Stimulated activated CD8-positive, alpha-beta memory T cell treated with anti-CD3 and anti-CD28 coated beads, Interleukin-7, amount 100 ng/mL, for 4 hours (primary cell): Measurements from ENCODE around the gene KCNQ1.

Source experiments
- DNase-seq, 2 donors: peaks; one replicate each; pipeline ENCODE4 v3.0.0-alpha.2; 2020; ENCODE audit warnings: low read depth in 2 of 2

Gene KCNQ1

DNA sequence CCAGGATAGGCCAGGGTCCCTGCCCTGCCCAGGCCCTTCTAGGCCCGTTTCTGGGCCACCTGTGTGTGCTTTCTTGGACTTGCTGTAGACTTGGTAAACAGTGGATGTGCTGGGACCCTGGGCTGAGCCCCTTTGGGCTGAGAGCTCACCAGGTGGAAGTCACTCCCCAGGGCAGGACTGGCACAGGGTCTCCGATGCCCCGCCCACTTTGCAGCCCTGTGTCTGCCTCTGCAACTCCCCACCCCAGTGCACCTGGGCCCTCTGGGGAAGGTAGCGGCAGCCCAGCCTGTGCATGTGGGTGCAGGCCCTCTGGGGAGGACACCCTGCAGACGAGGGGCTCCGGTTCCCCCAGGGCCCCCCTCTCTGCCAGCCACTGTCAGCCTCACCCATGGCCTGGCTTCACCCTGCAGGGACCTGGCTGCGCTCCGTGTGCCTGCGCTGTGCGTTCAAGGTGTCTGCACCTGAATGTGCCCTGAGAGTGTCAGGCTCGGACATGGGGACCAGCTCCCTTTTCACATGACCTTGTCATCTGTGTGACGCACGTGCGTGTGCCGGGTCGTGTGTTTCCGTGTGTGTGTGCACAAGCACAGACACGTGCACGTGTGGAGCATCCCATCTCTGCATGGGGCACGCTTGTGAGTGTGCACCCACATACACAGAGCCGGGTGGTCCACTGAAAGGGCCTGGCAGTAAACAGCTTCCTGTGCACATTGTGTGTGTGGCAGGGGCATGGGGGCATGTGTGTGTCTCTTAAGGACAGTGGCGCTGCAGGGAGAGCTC lies 136.5 kb downstream of the KCNQ1 start:
- DNase-seq: no peak

DNA sequence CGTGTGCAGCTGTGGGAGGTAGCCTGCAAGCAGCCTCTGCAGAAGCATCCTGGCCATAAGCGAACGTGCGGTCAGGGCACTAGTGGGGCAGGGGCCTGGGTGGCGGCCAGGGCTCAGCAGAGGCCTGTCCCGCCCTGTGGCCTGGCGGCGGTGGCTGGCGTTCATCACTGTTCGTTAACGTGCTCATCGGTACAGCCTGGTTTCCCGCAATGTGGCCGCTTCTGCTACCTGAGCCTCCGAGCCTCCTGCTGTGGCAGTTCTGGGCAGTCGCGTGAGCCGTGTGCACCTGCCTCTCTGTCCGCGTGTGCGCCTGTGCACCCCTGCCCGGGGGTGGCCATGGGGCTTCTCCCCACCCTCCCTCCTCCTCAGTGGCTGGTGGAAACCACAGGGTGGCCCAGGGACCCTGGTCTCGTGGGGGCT lies 137.1 kb downstream of the KCNQ1 start:
- DNase-seq: no peak

DNA sequence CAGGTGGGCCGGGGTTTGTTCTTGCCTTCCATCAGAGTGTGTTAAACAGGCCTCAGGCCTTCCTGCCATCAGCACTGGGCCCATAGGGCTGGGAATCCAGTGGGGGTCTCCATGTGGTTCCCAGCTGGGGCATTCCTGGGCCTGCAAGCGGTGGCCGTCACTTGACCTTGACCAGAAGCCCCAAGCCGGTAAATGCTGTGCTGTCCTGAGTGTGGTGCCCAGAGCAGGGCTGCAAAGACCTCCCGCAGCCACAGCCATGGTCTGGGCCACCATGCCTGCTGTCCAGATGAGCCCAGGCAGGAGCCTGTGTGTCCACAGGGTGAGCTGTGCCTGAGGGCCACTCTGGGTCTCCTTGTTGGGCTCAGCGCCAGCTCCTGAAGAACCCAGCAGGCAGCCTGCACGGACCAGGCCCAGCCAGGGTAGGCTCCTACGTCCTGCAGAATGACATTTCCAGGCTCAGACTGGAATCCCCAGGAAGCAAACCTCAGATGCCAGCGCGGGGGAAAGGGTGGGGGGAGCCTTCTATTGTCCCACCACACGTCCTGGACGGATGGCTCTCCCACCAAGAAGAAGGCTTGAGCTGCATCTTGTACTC lies 137.6 kb downstream of the KCNQ1 start:
- DNase-seq: no peak

DNA sequence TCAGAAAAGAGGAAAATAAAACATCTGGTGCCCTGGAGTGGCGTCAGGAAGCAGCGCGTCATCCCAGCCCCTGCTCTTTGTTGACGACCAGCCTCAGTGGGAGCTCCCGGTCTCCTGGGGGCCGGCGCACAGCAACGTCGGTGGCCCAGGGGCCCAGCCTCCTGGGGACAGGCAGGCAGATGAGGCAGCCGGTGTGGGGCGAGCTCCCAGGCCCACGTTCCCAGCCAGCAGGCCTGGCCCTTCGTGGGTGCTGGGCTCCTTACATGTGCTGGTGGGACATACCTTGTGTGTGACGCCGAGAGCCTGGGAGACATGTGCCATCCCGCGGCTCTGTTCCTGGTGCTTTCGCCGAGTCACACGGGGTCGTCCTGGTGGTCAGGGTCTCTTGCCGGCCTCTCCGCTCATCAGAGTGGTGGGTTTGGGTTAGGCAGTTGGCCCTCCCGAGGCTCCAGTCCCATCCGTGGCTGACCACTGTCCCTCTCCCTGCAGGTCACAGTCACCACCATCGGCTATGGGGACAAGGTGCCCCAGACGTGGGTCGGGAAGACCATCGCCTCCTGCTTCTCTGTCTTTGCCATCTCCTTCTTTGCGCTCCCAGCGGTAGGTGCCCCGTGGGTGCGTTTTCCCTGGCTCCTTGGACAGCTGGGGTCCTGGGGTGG lies 138.3 kb downstream of the KCNQ1 start:
- DNase-seq: no peak

DNA sequence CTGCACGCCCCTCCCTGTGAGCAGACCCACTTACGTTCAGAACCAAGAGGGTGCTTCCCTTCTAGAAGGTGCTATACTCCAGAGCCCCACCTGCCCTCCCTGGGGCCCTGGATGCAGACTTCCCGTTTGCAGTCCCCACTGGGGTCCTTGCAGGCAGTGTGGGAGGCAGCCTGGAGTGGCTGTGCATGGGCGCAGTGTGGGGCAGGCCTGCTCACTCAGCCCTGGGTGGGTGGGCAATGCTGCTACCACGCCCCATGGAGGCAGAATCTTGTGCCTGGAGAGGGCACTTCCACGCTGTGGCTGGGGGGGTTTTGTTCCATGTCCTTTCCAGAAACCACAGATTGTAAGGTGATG lies 138.8 kb downstream of the KCNQ1 start:
- DNase-seq: no peak

DNA sequence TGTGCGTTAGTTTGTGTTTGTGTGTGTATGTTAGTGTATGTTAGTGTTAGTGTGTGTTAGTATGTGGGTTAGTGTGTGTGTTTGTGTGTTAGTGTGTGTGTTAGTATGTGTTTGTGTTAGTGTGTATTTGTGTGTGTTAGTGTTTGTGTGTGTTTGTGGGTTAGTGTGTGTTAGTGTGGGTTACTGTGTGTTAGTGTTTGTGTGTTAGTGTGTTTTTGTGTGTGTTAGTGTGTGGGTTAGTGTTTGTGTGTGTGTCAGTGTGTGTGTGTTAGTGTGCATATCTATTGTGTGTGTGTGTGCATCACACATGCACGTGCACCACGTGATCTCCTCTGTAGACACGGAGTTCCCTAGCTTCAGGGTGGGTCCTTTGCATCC lies 139.6 kb downstream of the KCNQ1 start:
- DNase-seq: no peak

DNA sequence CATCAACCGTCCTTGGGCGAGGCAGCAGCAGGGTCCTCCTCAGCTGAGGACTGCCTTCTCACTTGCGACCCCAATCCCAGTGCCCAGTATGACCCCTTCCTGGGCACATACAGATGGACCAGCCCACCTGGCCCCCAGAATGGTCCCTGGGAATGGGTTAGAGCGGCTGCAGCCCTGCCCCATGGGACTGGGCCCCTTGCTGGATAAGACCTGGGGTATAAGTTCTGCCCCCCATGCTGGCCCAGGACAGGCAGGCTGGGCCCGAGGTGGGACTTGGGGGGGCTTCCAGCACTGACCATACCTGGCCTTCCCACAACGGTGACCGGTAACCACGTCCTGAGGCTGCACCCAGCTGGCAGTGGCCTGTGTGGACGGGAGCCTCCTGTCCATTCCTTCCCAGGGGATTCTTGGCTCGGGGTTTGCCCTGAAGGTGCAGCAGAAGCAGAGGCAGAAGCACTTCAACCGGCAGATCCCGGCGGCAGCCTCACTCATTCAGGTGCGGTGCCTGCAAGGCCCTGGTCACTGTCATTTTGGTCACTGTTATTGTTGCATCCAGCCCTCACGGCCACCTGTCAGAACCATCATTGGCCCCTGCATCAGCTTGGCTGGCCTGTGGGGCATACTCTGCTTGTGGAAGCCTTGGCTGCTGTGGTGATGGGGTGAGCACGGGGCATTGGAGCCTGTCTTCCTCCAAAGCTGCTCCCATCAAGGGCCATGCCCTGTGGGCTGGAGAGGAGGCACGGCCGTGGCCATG lies 140.2 kb downstream of the KCNQ1 start:
- no peak for DNase-seq

DNA sequence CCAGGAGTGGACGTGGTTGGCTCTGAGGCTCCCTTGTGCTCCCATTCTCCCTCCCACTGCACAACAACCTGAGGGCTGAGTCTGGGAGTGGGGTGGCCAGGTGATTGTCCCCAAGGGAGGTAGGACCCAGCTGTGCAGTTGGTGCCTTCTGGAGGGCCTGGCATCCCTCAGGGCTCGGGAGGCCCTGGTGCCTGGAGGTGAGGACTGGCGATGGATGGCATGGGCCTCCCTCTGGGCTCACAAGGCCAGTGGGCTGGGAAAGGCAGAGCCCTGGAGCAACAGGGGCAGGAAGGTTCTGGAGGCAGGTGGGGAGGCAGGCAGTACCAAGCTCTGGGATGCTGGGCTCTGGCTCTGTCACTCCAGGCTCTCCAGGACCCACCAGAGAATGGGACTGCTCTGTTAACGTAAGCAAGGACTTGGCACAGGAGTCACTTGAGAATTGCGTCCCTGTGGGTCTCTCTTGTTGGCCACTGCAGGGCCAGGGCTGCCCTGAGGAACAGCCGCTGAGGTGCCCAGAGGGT lies 140.8 kb downstream of the KCNQ1 start:
- DNase-seq: no peak

DNA sequence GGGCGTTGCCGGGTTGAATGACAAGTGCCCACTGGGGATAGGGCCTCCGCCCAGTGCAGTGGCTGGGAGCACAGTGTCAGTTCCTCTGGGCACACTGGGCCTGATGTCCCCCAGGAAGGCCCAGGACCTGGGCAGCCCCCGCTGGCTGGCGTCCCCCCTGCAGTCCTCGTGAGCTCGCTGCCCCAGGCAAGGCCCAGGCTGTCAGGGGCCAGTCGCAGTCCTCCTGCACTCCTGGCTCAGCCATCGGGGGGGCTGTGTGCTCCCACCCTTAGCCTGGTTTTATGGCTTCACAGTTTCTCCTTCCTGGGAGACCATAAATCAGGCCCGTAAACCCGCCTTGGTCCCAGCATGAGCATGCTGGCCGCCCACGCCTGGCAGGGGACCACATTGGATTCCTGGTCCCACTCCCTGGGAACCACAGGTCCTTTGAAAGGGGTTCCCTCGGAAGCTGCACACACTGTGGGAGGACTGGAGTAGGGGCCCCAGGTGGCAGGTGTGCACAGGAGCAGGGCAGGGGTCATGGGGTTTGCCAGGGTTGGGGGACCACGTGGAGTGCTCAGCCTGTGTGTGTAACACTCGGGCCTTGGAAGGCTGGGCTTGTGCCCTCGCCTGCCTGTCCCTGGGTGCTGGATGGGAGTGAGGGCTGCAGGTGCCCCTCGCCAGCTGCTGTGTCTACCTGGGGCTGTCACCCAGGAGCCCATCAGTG lies 141.4 kb downstream of the KCNQ1 start:
- DNase-seq: no peak

DNA sequence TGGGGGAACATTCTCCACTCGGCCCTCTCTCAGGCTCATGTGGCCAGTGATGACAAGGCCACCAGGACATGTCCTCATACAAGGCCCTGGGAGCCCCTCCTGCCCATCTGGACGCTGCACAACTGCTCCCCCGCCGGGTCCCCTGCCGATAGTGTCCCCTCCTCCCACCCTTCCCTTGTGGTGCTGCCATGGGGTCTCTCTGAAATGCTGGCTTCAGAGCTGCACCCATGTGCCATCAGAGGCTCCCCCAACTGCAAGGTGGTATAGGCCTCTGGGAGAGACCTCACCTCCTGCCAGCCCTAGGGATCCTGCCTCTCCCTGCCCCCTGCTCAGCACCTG lies 142.0 kb downstream of the KCNQ1 start:
- no peak for DNase-seq

DNA sequence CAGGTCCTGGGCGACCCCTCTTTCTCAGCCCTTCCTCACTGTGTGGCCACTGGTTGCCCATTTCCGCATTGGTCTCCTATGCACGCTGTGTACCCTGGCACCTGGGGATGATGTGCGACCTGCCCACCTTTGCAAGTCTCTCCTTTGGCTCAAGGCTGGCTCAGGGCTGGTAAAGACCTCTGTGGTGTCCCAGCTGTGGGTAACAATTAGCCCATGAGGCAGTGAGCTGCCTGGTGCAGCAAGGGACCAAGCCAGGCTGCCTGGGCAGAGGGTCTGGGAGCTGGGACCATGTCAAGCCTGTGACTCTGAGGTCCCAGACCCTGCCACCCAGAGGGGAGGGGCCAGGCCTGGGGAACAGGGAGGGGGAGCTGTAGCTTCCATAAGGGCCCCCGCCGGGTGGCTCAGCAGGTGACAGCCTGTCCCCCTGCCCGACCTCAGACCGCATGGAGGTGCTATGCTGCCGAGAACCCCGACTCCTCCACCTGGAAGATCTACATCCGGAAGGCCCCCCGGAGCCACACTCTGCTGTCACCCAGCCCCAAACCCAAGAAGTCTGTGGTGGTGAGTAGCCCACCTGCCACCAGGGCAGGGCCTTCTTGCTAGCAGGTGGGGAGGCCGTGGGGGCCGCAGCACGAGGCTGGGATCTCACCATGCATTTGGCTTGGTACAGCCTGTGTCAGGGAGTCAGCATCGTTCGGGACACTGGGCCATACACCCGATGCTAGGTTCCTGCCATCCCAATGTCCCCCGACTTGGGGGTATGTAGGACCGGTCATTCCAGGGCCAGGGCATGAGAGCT lies 142.5 kb downstream of the KCNQ1 start:
- no peak for DNase-seq

DNA sequence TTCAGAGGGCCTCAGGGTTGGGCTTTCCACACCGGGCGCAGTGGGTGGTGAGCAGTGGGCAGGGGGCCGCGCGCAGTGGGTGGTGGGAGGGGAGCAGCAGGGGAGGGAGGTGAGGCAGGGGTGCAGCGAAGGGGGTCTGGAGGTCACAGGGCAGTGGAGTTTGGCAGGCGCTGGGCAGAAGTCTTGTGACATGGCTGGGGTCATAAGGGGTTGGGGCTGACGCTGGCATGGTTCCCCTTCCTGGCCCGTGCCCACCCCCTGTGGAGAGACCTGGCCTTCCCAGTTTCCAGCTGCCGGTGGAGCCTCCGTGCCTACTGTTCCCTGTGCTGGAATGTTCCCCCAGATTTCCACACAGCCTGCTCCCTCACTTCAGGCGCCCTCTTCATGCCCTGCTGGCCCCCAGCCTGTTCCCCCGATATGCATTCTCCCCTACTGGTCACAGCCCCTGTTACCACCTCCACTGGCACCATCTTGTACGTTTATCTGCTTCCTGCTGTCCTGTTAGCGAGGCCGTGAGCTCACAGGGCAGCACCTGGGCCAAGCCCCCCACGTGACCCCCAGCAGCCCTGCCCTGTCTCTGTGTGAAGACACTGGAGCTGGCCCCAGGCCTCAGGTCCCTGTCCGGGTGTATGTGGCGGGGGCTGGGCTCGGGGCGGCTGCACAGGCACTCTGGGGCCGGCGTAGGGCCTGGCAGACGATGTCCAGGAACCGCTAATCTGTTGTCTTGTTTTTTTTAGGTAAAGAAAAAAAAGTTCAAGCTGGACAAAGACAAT lies 143.4 kb downstream of the KCNQ1 start:
- DNase-seq: no peak

DNA sequence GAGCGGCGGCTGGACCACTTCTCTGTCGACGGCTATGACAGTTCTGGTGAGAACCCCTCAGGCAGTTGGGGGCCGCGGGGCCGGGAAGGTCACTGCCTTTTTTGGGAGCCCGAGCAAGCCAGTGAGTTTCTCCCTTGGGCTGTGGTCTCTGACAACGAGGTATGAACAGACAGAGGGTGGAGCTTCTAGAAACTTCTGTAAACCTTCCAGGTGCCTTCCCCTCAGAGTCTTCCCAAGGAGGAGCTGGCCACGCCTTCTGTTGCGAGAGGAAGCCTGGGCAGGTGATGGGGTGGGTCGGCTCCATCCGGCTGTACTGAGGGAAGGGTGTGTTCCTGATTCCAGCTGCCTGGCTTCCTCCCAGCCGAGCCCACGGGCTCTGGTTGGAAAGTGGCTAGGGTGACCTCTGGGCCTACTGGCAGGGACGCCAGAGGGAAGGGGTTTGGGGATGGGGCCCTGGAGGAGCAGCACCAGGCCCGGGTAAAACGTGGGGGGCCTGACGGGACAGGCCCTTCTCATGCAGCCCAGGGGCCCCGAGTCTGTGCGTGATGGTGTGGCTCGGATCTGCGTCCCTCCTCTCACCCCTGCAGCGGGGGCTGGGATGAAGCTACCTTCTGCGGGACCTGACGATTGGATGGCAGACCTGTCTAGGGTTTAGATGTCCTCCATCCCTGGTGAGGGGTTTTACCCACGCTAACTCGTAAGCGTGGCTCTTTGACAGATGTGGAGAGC lies 144.2 kb downstream of the KCNQ1 start:
- no peak for DNase-seq

DNA sequence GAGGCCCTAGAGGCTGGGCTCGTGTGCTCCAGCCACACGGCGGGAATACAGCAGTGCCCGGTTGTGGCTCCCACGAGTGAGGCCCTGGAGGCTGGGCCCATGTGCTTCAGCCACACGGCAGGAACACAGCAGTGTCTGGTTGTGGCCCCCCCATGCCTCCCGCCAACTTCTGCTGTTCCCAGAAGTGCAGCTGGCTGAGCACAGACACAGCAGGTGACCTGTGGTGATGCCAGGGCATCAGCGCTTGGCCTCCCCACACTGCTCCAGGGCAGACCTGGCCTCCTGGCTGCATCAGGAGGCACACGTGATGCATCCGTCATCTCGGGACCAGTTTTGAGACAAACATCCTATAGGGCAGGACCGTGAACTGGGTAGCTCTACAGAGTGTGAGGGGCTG lies 144.7 kb downstream of the KCNQ1 start:
- no peak for DNase-seq

DNA sequence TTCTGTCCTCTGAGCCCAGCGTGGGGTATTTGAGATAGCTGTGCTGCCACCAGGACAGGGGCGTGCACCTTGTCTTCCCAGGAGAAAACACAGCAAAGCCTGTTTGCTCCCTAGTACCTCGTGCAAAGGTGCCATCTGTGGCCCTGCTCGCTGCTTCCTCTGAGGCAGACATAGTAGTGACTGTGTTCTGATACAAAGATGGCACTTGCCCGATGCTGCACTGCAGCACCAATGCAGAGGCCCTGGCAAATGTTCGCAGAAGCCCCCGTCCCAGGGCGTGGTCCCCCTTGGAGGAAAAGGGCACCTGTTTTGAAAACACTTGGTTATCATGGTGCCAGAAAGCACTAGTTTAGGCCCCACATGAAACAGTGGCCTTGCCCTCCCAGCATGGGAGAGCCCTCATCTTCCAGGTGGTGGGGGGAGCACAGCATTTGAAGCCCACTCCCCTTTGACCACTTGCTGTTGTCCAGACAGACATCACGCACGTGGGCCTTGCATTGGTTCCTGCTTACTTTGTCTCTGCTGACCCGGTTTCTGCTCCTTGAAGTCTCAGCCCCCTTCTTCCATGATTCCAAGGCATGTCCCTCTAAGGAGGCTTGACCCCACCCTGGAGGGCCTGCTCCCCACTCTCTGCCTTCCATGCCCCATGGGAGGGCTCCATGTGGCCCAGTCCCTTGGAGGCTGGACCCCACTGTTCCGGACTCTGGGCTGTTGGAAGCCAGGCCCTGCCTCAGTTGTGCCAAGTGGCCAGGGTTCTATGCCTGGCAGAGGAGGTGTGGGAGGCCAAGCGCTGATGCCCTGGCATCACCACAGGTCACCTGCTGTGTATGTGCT lies 145.5 kb downstream of the KCNQ1 start:
- no peak for DNase-seq

DNA sequence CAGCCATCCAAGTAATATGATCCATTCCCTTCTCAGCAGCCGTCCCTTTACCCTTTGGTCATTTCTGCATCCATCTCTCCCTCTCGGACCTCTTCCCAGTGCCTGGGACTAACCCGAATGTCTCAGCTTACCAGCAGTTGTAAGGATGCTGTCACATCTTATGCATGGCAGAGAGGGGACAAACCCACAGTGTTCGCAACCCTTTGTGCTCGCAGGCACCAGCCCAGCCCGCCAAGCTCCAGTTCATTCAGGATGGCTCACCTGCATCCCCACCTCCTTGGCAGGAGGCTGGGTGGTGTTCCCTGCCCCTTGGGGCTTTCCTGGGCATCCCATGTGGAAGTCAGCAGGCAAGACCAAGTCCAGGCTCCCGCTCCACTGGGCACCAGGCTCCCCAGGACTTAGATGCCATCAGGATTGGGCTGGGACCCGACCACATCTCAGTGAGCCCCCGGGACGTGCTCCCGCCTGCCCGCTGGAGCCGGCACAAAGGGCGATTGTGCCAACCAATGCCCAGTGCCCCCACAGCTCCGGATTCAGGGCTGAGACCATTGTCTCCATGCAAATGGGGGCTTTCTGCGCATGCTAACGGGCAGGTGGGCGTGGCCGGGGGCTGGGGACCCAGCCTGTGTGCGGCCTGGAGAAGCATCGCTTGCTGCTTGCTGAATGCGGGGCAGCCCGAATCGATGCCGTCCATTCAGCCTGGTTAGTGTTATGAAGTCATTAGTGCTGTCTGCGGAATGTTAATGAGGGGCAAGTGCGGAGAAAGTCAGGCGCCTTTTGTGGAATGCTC lies 146.4 kb downstream of the KCNQ1 start:
- DNase-seq: no peak

DNA sequence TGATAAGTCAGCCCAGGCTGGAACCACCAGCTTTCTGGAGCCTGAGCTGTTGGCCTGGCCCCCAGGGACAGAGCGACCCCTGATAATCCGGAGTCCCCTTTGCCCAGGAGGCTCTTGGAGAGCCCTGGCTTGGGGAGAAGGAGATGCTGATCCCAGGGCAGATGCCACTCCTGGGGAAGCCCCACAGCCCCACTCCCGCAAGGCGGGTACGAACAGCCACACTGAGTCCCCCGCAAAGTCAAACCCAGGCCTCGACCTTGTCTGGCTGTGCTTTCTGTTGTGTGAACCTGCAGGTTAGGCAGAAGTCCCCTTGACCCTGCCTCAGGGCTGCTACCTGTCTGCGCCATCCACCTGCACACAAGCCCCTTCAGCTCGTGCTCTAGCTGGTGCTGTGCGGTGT lies 147.0 kb downstream of the KCNQ1 start:
- DNase-seq: no peak
